Kidney (tissue), 14 donors: Measurements from ENCODE around the gene RTL9. TPM values are rescaled to one million over a fixed set of nuclear protein-coding genes. Genes with fewer than 3 reads are reported as not detected.

ENCODE experiments used
- DNase-seq, 5 donors: peaks; one replicate each; pipeline ENCODE4 v3.0.0-alpha.2; 2013 to 2020
- FAIRE-seq: peaks from 2 replicates; lab custom pipeline; 2012; peaks lifted over from hg19 to GRCh38; lab: Jason Lieb, UNC
- H3K27ac ChIP-seq, 2 donors: one replicate each; pipeline ENCODE4 v1.7.0; 2013; ENCODE audit warnings: low read depth in 2 of 2, low read length in 2 of 2, inconsistent platforms in 1 of 2
- H3K27me3 ChIP-seq: one replicate; pipeline ENCODE4 v1.7.1; 2013; ENCODE audit warnings: low read length, inconsistent platforms; ENCODE audit not compliant: control insufficient read depth, insufficient read depth
- H3K36me3 ChIP-seq, 3 donors: one replicate each; pipeline versions ENCODE4 v1.7.0 to v1.7.1; 2013; ENCODE audit warnings: low read length in 3 of 3, control low read depth in 1 of 3, inconsistent platforms in 1 of 3; ENCODE audit not compliant: insufficient read depth in 3 of 3, control insufficient read depth in 2 of 3
- H3K4me1 ChIP-seq, 3 donors: one replicate each; pipeline versions ENCODE4 v1.7.0 to v1.7.1; 2013; ENCODE audit warnings: low read length in 3 of 3, inconsistent platforms in 1 of 3, low read depth in 1 of 3; ENCODE audit not compliant: control insufficient read depth in 2 of 3, insufficient read depth in 2 of 3
- H3K4me3 ChIP-seq, 3 donors: one replicate each; pipeline versions ENCODE4 v1.7.0 to v1.8.1; 2013; ENCODE audit warnings: low read length in 3 of 3, control low read depth in 1 of 3, inconsistent platforms in 1 of 3
- H3K9ac ChIP-seq, 3 donors: one replicate each; pipeline versions ENCODE4 v1.7.0 to v1.7.1; 2013; ENCODE audit warnings: low read length in 3 of 3, control low read depth in 1 of 3, inconsistent platforms in 1 of 3
- H3K9me3 ChIP-seq, 3 donors: one replicate each; pipeline versions ENCODE4 v1.7.0 to v1.7.1; 2013; ENCODE audit warnings: low read length in 3 of 3, control low read depth in 1 of 3, inconsistent platforms in 1 of 3; ENCODE audit not compliant: control insufficient read depth in 2 of 3, insufficient read depth in 1 of 3
- CTCF ChIP-seq: IDR thresholded peaks from 3 replicates; pipeline ENCODE4 v1.5.1; 2012; ENCODE audit warnings: mild to moderate bottlenecking, moderate library complexity, borderline replicate concordance; ENCODE audit not compliant: insufficient read depth; ENCODE audit errors: extremely low read depth
- intact Hi-C: fragments of 100-400 bp; cut with DNase I; formaldehyde crosslinking; loops from one replicate; pipeline ENCODE4 v1.11.1; 2022
- polyA plus RNA-seq: library from polyadenylated mRNA; stranded (reverse); fragments of 350-450 nt; fragmentation: Illumina TruSeq; extraction: RNeasy Lipid Tissue Mini Kit (QIAGEN cat#74804); gene quantifications from one replicate; pipeline ENCODE4 v1.2.3, GENCODE V29; 2014; ENCODE audit warnings: low read depth, low replicate concordance; ENCODE audit not compliant: insufficient read depth
- total RNA-seq: library from RNA; stranded (reverse); fragmentation: NEBNext Ultra II Directional; extraction: Animal tissue kit (Norgen Biotek cat#: 25700); gene quantifications from one replicate; pipeline ENCODE4 v1.2.1, GENCODE V29; 2021
- donor health status: control.
- donor health status: control.
- donor health status: control.
- donor health status: control.
- donor health status: control.
- donor health status: DM: yes; HTN: yes; CAD: no.
- donor health status: Normal renal cell carcinoma (clear cell type).

Gene RTL9
- total and polyA plus RNA-seq, 2 donors from 2014 or later = not detected

DNA sequence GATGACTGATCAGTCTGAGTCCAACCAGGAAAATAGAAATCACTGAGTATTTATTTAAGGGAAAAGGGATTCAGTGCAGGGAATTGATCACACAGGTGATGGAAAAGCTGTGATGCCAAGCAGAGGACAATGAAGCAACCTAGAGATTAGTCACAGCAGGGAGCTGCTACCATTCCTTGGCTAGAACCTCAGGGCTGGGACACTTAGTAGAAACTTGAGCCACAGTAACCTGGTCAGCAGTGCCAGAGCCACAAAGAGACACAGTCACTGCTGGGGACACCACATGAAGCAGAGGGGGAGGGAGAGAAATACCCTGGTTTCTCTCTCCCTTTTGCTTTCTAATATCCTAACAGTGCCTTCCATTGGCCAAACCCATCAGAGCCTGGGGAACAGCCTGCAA, 38.7 kb downstream of the RTL9 start:
- no peak overlapping the region for H3K9ac ChIP-seq
- no peaks in the 10 kb centered on the region for H3K36me3 ChIP-seq
- H3K4me1 ChIP-seq = no peaks in the 10 kb centered on the region
- no peak for FAIRE-seq
- no peak overlapping the region for H3K4me3 ChIP-seq
- no peak for TF ChIP-seq CTCF
- no peaks in the 10 kb centered on the region for H3K27me3 ChIP-seq
- H3K27ac ChIP-seq = no peak overlapping the region
- no peaks in the 10 kb centered on the region for H3K9me3 ChIP-seq
- no peak for DNase-seq
- intact Hi-C loops = no loop called here

DNA sequence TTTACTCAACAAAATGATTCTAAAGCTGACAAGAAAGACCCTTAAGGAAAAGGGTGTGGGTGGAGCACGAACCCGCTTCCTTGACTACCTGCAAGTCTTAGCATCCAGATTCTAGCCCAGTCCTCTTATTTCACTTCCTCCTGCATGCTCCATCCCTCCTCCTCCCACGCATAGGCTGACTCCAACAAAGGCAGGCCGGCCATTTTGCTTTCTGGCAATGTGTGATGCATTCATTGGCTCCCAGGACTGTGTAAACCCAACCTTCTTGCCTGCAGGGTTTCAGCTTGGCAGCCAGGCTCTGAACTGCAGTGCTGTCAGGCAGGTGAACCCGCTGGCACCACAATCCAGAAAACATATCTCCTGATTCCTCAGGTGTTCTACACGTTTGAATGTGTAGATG, 39.3 kb downstream of the RTL9 start:
- Histone ChIP-seq H3K27me3 (no peaks in the 10 kb centered on the region), H3K4me3 (no peak overlapping the region), H3K9ac (no peak overlapping the region), H3K27ac (no peak overlapping the region), H3K9me3 (no peaks in the 10 kb centered on the region), H3K4me1 (no peaks in the 10 kb centered on the region), H3K36me3 (no peaks in the 10 kb centered on the region)
- intact Hi-C loops = no loop called here
- TF ChIP-seq CTCF = no peak
- FAIRE-seq = no peak
- no peak for DNase-seq

DNA sequence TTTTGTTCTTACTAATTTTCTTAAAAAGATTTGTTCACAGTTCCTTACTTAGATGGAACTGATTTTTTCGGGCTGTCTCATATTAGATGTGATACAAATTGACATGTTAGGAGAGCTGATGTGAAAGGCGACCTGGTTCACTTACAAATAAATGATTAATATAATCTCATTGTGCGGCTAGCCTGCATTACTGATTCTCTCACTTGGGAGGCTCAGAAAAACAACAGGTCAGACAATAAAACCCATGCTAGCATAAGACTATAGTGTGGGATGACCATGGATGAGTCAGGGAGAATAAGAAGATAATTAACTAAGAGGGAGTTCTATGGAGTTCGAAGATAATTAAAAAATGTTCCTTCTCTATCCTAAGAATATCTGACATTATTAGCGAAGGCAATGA, 40.8 kb downstream of the RTL9 start:
- FAIRE-seq (no peak), DNase-seq (no peak)
- Histone ChIP-seq H3K4me3 (no peak overlapping the region), H3K9ac (no peak overlapping the region), H3K27ac (no peak overlapping the region), H3K36me3 (no peaks in the 10 kb centered on the region), H3K9me3 (no peaks in the 10 kb centered on the region), H3K27me3 (no peaks in the 10 kb centered on the region), H3K4me1 (no peaks in the 10 kb centered on the region)
- intact Hi-C loops = no loop called here
- no peak for TF ChIP-seq CTCF

GRCh38 chrX:110399966-110400365, 41.3 kb downstream of the RTL9 start:
- intact Hi-C loops = no loop called here
- no peak overlapping the region for H3K9ac ChIP-seq
- H3K9me3 ChIP-seq = no peaks in the 10 kb centered on the region
- DNase-seq (no peak), FAIRE-seq (no peak)
- H3K36me3 ChIP-seq = no peaks in the 10 kb centered on the region
- H3K4me3 ChIP-seq = no peak overlapping the region
- H3K27me3 ChIP-seq = no peaks in the 10 kb centered on the region
- TF ChIP-seq CTCF = no peak
- no peaks in the 10 kb centered on the region for H3K4me1 ChIP-seq
- H3K27ac ChIP-seq = no peak overlapping the region
